ENCODE data around the gene ZNF638.

The ZNF638 gene

DNA sequence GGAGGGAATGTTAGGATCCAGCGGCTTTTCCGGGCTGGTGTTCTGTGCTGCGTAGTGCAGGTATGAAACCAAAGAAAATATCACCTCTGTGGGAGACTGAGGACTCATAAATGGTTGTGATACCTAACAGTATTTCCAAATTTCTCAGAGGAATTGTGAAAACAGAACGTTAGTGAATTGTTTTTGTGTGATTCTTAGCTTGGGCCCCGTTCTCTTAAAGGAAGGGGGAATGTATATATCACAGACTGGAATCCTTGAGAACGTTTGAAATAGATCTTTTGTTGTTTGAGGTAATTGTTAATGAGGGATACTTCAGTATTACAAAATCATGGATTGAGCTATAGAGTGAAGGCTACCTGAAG lies 834 bp downstream of the ZNF638 start:
- DNase-seq, result no peak
- in situ Hi-C loops (cut with MboI; ENCODE audit: low pct_unique_long_range_greater_than_20kb, low sequenced_read_pairs), result no loop called here

DNA sequence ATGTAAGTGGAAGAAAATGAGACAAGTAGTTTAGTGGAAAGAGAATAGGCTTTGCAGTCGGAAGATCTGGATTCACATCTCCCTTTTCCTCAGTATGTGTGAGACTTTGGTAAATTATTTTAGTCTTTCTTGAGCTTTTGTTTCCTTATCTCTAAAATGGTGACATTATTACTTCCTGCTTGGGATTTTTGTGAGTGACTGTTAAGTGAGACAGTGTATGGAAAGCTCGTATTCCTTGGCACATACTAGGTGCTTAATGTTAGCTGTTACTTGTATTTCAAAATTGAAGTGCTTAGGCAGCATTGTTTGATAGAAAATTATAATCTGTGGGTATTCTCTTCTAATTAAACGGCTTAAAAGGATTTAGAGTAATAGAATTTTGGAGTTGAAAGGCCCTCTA lies 2.0 kb downstream of the ZNF638 start:
- in situ Hi-C loops (cut with MboI; ENCODE audit: low pct_unique_long_range_greater_than_20kb, low sequenced_read_pairs), result no loop called here

DNA sequence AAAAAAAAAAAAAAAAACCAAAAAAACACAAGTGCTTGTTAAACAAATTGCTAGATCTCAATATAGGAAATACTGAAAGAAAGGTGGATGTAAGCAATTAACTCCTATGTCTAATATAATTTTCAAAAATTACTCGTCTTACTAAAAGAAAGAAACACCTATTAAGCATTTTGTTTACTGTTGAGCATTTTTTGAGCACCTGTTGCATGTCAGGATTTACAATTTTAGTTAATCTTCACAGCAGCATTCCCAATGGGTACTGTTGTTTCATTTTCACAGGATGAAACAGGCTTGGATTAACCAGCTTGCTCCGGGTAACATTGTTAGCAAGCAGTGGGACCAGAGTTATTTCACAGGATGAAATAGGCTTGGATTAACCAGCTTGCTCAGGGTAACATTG lies 4.8 kb downstream of the ZNF638 start:
- in situ Hi-C loops (cut with MboI; ENCODE audit: low pct_unique_long_range_greater_than_20kb, low sequenced_read_pairs), result no loop called here

More for the DNA sequence above, 2.0 kb downstream of the ZNF638 start:
- DNase-seq, result peak; percentile 15

GRCh38 chr2:71336802-71337201 lies 5.2 kb downstream of the ZNF638 start:
- in situ Hi-C loops (cut with MboI; ENCODE audit: low pct_unique_long_range_greater_than_20kb, low sequenced_read_pairs), result no loop called here
- DNase-seq, result no peak

More for the DNA sequence above, 4.8 kb downstream of the ZNF638 start:
- DNase-seq, result no peak

DNA sequence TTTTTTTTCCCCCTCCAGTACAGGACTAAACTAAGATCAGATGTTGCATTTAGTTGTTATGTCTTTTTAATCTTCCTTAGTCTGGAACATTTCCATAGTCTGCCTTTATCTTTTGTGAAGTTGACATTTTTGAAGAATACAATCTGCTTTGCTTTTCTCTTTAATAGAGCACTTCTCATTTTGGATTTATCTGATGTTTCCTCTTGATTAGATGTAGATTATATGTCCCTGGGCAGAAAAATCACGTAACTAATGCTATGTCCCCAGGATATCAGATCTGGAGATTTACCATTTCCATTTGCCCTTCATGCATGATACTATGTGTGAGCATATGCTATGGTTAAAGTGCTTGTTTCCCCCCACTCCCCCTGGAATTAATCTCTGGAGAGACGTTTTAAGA lies 6.2 kb downstream of the ZNF638 start:
- no peak for DNase-seq
- in situ Hi-C loops (cut with MboI; ENCODE audit: low pct_unique_long_range_greater_than_20kb, low sequenced_read_pairs), result no loop called here

- in situ Hi-C loops (cut with MboI; ENCODE audit: low pct_unique_long_range_greater_than_20kb, low sequenced_read_pairs), result no loop called here
- DNase-seq, result no peak
Observed at GRCh38 chr2:71339685-71340084, 8.1 kb downstream of the ZNF638 start.

- in situ Hi-C loops (cut with MboI; ENCODE audit: low pct_unique_long_range_greater_than_20kb, low sequenced_read_pairs), result no loop called here
- no peak for DNase-seq
Observed at GRCh38 chr2:71340176-71340575, 8.6 kb downstream of the ZNF638 start.

DNA sequence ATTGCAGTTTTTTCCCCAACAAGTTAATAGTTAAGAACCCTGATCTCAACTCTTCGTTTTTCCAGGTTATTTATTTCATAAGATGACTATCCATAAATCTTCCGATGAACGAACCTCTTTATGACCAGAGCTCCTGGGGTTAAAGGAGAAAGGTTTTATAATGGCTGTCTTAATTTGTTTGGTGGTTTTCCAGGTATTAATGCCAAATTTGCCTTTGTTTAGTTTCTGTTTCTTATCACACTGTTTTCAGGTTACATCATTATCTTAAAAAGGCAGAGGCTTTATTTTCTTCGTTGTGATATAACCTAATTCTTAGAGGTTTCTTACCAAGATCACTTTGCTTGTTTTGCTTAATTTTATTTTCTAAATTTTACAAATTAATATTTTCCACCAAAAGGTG lies 10.1 kb downstream of the ZNF638 start:
- DNase-seq, result no peak

DNA sequence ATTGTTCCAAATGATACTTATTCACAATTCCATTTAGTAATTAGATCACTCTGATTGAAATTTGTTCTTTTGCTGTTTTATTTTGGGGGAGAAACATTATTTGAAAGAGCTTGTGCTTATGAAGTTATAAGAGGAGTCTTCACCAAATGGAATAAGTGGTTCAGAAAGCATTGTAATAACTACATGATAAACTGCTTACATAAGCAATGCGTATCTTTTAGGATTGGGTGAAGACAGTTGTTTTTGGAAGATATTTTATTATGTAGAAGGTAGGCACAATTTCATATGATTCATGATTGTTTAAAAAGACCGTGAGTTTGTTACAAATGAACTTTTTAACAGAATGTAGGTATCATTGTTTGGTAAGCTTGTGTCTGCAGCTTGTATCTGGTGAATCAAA lies 14.5 kb downstream of the ZNF638 start:
- in situ Hi-C loops (cut with MboI; ENCODE audit: low pct_unique_long_range_greater_than_20kb, low sequenced_read_pairs), result no loop called here
- no peak for DNase-seq

More for the DNA sequence above, 10.1 kb downstream of the ZNF638 start:
- in situ Hi-C loops (cut with MboI; ENCODE audit: low pct_unique_long_range_greater_than_20kb, low sequenced_read_pairs), result no loop called here

DNA sequence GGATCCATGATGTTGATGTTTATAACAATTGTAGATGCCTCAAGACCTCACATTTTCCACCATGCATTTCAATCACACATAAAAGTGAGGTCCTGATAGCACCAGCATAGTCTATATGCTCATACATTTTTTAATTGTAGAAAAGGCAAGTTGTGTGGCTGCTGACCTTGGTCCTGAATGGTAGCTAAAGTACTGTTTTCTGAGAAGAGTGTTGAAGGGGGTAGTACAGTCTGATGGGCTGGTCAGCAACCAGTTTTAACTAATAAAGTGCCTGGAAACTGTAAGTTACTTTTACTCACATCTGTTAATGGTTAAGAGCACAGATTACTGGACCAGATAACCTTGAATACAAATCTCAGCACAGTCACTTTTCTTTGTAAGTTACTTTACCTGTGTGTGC lies 15.9 kb downstream of the ZNF638 start:
- peak; percentile 38 for DNase-seq
- in situ Hi-C loops (cut with MboI; ENCODE audit: low pct_unique_long_range_greater_than_20kb, low sequenced_read_pairs), result no loop called here

DNA sequence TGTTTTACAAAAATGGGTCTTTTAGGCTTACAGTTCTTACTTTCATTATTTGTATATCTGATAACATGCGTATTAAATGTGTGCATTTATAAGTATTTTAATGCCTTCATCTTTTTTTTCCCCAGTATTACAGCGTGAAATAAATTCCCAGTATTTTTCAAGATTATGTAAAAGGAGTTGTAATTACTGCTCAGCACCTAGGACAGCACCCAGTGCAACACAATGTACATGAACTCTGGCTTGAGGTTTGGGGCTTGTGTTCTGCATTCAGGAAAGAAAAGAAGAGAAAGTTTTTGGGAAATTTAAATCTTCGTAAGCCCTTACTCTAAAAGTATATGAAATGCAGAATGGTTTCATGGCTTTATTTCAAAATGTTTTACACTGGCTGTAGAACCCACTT lies 16.7 kb downstream of the ZNF638 start:
- DNase-seq, result peak; percentile 30
- in situ Hi-C loops (cut with MboI; ENCODE audit: low pct_unique_long_range_greater_than_20kb, low sequenced_read_pairs), result no loop called here

DNA sequence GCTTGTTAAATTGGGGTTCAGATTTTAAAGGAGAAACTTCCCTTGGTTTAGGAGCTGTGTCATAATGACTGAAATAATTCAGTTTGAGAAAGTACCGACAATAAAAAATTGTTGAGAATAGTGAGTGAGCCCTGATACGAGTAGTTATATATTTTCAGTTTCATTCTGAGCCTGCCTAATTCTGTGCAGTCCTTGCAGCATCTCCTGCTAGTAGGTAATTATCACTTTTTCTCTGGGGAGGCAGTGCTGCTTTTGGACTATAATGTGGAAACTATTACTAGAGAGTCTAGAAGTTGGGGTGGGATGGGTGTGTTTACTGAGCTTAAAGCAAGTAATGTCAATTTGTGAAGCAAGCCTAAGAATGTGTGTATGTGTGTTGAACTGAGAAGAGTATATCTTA lies 21.7 kb downstream of the ZNF638 start:
- no peak for DNase-seq
- in situ Hi-C loops (cut with MboI; ENCODE audit: low pct_unique_long_range_greater_than_20kb, low sequenced_read_pairs), result no loop called here

DNA sequence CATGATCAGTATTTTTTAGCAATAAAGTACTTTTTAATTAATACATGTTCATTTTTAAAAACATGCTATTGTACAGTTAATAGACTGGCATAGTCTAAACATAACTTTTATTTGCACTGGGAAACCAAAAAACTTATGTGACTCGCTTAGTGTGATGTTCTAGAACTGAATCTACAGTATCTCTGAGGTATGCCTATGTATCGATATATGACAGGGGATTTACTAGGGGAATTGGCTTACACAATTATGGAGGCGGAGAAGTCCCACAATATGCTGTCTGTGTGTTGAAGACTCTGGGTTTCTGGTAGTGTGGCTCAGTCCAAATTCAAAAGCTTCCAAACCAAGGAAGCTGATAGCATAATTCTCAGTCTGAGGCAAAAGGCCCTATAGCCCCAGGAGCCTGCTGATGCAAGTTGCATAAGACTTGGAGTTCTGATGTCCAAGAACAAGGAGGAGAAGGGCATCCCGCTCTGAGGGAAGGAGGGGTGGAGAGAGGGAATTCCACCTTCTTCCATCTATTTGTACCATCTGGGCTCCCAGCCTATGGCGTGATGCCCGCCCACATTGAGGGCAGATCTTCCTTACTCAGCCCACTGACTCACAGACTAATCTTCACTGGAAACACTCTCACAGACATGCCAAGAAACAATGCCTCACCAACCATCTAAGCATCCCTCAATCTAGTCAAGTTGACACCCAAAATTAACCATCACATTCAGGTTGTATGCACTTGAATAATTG lies 27.5 kb downstream of the ZNF638 start:
- DNase-seq, result no peak
- in situ Hi-C loops (cut with MboI; ENCODE audit: low pct_unique_long_range_greater_than_20kb, low sequenced_read_pairs), result no loop called here

DNA sequence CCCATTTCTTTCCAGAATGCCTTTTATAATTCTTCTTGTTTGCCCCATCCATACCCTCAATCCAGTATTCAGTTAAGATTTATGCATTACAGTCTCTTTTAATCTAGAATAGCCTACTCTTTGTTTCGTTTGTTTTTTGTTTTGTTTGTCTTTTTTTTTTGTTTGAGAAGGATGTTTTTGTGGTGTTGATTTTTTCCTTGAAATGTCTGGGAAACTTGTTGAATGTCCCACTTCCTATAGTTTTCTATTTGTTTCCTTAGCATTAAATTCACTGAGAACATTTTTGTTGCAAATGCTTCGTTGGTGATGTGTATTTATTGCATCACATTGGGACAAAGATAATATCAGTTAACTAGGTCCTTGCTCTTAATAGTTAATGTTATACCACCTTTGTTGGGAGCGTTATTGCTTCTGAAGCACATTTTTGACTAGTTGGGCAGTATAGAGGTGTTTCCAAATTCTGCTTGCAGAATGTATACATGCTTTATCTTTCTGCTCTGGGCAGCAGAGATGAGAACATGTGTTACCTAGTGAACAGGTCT lies 28.9 kb downstream of the ZNF638 start:
- no peak for DNase-seq
- in situ Hi-C loops (cut with MboI; ENCODE audit: low pct_unique_long_range_greater_than_20kb, low sequenced_read_pairs), result no loop called here

DNA sequence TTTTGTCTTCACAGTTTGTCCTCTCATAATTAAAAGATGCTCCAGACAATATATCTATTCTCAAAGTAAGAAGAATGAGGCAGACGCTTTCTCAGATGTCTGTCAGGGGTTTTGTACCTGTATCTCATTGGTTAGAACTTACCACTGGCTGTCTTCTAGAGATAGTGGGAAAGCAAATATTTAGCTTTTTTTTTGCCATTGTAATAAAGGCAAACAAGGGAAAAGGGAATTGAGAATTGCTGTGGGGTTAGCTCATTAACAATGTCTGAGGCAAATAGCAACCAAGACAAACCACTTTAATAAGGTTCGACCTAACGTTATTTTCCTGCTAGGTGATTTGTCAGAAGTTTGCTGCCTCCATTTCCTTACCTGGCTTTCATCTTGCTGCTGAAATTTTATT lies 30.0 kb downstream of the ZNF638 start:
- in situ Hi-C loops (cut with MboI; ENCODE audit: low pct_unique_long_range_greater_than_20kb, low sequenced_read_pairs), result no loop called here

DNA sequence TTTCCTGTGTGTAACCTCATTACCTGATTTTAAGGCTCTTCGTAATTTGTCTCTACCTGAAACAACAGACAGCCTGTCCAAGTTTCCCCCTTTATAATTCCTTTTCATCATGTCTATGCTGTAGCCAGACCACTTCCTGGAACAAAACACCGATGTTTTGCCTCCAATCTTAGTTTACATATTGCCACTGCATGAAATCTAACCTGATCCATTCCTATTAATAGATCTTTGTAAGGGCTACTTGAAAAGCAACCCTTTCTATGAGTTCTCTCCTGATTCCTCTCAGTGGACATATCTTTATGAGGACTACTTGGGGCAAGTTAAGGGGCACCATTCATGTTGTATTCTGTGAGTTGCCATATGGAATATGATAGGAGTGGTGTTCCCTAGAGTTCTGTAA lies 30.9 kb downstream of the ZNF638 start:
- no peak for DNase-seq
- in situ Hi-C loops (cut with MboI; ENCODE audit: low pct_unique_long_range_greater_than_20kb, low sequenced_read_pairs), result no loop called here

More for the DNA sequence above, 30.0 kb downstream of the ZNF638 start:
- DNase-seq, result no peak

DNA sequence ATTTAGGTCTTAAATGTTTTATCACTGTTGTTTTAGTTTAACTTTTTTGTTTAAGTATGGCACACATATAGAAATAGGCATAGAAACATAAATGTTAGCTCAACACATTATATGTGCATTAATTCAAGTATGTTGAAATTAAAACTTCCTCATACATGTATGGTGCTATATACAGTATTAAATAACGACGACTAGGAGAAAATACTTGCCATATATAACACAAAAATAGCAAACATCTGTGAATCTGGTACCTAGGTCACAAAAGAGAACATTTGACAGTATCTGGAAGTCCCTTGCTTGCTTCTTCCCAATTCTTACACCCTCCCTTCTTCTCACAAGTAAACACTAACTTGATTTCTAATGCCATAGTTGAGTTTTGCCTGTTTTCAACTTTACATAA lies 38.4 kb downstream of the ZNF638 start:
- in situ Hi-C loops (cut with MboI; ENCODE audit: low pct_unique_long_range_greater_than_20kb, low sequenced_read_pairs), result no loop called here
- DNase-seq, result no peak

DNA sequence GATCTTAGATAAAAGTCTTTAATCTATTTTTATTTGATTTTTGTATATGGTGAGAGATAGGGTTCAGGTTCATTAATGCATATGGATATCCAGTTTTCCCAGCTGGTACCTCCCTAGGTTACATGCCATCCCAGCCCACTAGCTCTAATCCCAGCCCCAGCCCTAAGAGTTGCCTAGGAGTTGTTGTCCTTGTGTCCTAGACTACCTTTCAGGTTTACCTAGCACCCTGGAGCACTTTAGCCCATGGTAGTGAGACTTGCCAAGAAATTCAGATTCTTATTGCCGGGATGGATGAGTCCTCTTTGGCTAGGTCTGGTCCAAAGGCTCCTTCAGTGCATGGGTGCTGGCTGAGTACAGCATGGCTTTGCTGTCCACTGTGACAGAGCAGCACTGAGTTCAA lies 40.5 kb downstream of the ZNF638 start:
- DNase-seq, result no peak

DNA sequence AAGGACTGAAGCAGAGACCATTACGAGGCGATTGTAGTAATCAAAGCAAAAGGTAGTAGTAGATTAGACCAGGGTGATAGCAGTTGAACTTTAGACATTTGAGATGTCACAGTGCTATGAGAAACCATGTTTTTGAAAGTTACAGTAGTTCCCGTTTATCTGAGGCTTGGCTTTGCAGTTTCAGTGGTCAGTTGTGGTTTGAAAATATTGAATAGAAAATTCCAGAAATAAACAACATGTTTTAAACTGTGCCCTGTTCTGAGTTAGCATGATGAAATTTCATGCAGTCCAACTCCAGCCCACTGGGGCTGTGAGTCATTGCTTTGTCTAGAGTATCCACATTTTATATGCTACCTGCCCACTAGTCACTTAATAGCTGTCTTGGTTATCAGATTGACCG lies 47.5 kb downstream of the ZNF638 start:
- DNase-seq, result no peak
- in situ Hi-C loops (cut with MboI; ENCODE audit: low pct_unique_long_range_greater_than_20kb, low sequenced_read_pairs), result no loop called here

More for the DNA sequence above, 40.5 kb downstream of the ZNF638 start:
- in situ Hi-C loops (cut with MboI; ENCODE audit: low pct_unique_long_range_greater_than_20kb, low sequenced_read_pairs), result no loop called here

- in situ Hi-C loops (cut with MboI; ENCODE audit: low pct_unique_long_range_greater_than_20kb, low sequenced_read_pairs), result no loop called here
- DNase-seq, result no peak
Observed at GRCh38 chr2:71380665-71381064, 49.1 kb downstream of the ZNF638 start.

GRCh38 chr2:71385012-71385411 lies 53.4 kb downstream of the ZNF638 start:
- no peak for DNase-seq
- in situ Hi-C loops (cut with MboI; ENCODE audit: low pct_unique_long_range_greater_than_20kb, low sequenced_read_pairs), result no loop called here
